COR-L47 (cell line): Measurements from ENCODE around the gene ASTN1.
A peak's percentile ranks its signal among the peaks of the same experiment; 100 is the strongest.

Experiments used
- DNase-seq: peaks from one replicate; lab custom pipeline; 2025; lab: John Stamatoyannopoulos, UW

ASTN1 gene

DNA sequence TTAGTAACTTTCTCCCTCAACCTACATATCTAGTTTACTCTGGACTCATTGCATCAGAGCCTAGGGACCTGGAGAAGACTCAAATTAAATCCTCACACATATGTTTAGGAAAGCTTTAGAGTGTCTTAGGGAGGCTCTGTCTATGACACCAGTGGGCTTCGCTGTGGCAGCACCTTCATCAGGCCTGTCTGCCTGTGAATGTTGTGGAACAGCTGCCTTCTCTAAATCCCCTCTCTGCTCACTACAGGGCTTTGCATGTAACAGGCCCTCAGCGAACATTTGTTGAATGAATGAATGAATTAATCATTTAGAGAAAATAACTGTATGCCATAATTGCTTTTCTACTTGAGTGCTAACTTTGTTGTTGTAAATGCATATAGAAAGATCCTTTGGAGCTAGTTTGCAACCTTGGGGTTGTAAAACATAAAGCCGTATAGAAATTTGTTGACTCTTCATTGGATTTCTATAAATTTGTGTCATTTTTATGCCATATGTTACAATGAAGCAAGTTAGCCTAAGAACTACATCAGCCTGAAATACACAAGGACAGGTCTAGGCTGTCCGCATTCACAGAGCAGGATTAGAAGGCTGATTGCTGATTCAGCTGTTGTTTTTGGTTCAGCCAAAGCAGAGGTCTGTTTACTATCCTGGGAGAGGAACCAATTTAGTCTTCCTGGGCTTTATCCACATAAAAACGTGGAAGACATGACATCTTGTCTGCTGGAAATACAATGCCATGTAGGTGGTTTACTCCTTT is 238.0 kb downstream of the ASTN1 start:
- no peak for DNase-seq

DNA sequence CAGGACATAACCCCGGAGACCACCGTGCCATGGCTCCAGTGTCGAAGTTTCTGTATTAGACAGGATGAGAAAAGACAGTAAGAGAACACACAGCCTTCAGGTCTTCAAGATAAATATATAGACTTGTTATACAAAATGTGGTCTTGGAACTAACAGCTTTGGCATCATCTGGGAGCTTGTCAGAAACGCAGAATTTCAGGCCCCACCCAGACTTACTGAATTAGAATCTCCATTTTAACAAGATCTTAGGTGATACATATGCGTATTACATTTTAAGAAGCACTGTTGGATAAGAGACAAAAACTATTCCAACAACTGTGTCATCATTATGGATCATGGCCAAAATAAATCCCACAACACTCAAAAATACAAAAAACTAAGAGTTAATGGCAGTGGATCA is 239.3 kb downstream of the ASTN1 start:
- DNase-seq, result no peak

DNA sequence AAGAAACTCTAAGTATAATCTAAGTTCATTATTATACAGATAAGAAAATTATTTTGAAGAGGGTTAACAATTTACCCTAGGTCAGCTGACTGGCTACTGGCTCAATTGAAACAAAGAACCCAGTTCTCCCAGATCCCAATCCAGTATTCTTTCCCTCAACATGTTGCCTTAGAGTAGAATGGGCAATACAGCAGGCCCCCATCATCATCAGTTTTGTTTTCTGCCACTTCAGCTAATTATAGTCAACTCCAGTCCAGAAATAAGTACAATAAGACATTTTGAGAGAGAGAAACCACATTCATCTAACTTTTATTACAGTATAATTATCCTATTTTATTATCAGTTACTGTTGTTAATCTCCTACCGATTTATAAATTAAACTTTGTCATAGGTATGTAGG is 241.2 kb downstream of the ASTN1 start:
- no peak for DNase-seq

DNA sequence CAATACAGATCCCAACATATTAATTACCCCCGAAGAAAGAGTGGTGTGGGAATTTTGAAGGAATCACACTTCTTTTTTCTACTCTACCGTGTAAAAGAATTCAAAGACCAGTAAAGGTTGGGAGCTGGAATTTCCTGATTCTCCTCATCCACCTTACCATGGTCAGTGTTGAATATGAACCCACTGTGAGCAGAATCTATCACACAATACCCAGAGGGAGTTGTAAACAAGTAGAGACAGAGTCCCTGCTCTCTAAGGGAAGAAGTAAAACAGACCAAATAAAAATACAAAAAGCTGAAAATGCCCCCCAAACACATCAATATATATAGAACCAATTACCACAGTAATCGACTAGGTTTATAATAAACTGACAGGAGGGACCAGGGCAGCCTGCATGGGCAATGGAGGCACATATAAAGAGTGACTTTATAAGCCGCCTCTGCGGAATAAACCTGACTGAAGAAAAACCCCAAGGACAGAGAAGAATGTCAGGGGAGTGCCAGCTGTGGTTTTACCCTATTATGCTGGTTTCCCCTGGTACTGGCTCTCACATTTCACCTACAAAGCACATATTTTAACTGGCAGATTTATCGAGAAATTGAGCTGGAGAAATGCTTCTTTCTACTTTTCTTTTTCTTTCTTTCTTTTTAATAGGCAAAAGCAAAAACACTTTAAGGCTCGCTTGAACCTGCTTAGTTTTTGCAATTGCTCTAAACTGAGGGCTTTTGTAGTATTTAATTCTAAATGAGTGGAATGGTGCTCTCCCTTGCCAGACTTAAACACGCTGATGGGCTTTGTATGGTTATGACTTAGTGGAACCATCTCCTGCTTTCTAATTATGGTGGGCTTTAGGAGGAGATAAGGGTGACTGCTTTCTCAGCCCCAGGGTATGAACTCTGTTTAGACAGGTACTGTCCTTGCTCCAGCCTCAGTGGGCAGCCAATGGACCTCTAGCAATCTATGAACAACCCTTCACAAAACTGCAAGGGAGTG is 244.8 kb downstream of the ASTN1 start:
- DNase-seq, result no peak

DNA sequence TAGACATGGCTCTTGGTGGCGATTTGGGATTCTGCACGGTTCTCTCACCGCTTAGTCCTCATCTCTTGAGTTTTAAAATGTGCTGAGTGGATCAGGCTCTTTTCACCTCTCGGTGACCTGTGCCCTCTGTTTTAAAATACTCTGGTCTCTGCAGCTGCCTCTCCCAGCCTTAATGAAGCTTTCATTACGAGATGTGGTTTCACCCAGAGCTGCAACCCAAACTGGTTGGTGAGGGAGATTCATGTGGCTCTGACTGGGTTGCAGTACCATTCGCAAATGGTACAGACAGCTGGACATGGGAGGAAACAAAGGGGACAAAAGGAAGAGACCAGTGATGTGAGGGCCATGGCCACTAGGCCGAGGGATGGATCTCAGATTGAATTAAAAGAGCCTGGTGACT is 258.9 kb downstream of the ASTN1 start:
- DNase-seq, result no peak

DNA sequence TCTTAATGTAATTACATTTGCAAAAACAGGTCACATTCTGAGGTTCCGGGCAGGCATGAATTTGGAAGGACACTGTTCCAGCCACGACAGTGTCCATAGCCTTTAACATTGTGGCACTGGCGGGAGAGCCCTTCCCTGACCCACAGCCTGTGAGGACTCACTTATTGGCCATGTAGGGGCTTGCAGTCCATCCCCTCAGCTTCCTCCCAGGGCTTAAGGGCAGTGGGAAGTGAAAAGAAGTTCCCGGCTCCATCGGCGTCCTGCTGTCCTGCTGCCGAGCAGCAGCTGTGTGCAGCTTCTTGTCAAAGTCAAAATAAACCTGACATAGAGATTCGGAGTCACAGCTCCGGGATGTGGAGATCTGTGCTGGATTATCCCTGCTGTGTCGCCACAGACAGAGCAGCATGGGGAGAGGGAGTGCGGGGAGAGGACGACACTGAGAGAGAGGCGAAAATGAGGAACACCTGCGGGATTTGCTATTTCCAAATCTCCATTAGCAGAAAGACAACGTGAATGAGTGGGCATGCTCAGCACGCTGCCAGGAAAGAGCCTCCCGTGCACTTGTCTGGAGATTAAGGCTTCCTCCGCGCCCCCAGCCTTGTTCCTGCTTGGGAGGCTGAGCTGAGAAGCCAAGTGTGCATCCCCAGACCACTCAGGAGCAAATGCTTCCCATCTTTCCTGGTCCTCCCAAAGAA is 260.3 kb downstream of the ASTN1 start:
- no peak for DNase-seq

DNA sequence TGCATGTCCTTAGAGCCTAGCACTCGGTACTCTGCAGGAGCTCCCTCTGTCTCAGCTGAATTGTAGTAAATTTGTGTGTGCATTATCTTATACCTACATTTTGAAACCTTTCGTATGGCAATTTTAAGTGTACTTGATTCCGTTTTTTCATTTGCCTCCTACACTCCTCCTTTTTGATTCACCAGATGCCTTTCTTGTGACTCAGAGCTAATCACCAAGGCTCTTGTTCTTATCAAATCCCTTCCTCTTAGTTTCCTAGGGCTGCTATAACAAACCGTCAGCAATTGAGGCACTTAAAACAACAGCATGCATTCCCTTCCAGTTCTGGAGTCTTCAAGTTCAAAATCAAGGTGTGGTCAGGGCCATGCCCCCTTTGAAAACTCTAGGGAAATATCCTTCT is 261.0 kb downstream of the ASTN1 start:
- DNase-seq, result no peak

DNA sequence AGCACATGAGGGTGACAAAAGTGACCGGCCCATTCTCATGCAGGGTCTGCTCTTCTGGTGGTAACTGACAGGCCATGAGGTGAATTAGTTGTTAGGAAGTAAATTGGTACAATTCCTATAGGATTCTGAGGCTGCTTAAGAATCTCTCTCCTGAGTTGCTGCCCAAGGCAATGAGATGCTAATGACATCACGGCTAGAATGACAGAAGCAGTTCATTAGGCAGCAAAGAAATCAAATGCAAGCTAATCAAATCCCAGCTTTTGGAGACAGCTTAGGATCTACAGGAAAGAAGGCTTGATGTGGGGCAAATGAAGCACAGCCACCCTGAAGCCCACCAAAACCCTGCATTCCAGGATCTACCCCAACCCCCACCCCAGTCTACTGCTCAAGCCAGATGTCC is 265.2 kb downstream of the ASTN1 start:
- no peak for DNase-seq

DNA sequence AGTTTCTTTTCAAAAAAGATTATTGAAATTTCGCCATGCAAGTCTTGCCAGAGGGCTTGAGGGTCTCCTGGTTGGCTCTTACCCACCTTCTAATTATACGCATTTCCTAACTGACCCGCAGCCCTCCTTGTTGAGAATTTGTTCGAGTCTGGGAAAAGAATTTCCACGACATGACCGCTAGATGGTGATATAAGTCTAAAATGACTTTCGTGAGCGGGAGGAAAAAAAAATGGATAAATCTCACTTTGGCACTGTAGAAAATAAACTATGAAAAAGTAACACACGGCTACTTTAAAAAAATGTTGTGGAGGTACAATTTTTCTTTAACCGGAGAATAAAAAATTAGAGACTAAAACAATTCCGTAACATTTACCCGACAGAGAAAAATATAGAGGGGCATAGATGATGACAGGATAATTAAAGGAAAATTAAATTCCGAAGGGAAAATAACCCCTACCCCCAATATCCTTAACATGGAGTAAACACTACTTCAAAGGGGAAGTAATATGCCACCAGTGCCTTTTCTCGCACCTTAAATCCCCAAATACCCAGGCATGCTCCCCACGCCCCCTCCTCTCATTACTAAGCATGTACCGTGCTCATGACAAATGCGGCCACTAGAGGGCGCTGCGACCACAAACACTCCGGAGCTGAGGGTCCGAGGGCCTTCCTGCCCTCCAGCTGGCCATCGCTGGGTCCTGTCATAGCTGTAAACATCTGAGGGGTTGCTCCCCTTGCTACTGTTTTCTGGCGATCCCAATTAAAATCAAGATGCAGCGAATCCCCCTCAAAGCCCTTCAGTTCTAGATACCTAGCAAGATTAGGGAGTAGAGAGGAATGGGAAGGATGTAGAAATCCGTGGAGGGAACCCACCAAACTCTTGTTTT is 266.9 kb downstream of the ASTN1 start:
- peak; percentile 44 for DNase-seq

DNA sequence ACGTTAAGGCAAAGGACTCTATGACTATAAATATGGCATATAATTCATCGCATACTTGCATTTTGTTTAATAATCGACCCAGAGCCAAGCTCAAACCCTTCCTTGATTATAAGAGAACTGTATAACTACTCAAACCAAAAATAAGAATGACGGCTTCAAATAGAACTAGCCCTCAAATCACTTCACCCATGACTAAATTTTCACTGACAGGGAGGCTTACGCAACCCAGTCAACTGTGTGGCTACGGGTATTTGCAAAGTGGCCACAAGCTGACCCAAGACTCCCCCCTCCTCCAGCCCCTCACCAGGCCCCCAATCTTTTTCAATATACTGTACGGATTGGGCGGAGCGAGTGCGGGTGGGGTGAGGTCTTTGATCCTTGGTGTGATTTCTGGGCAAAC is 268.3 kb downstream of the ASTN1 start:
- DNase-seq, result no peak

DNA sequence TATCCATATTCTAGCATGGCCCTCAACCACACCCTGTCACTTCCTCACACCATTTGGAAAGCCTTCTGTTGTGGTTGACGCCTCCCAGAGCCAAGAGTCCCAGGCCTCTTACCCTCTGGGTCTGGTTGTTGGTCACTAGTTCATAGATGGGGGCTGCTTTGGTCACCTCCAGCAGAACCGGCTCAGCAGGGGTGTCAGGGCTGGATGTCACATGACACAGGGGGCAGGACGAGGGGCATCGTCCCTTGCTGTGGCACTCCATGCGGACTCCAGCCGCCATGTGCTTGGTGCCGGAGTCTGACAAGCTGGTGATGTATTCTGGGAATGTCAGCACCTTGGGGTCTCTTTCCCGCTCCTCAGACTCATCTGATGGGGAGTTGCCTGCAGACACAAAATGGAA is 270.1 kb downstream of the ASTN1 start:
- no peak for DNase-seq

DNA sequence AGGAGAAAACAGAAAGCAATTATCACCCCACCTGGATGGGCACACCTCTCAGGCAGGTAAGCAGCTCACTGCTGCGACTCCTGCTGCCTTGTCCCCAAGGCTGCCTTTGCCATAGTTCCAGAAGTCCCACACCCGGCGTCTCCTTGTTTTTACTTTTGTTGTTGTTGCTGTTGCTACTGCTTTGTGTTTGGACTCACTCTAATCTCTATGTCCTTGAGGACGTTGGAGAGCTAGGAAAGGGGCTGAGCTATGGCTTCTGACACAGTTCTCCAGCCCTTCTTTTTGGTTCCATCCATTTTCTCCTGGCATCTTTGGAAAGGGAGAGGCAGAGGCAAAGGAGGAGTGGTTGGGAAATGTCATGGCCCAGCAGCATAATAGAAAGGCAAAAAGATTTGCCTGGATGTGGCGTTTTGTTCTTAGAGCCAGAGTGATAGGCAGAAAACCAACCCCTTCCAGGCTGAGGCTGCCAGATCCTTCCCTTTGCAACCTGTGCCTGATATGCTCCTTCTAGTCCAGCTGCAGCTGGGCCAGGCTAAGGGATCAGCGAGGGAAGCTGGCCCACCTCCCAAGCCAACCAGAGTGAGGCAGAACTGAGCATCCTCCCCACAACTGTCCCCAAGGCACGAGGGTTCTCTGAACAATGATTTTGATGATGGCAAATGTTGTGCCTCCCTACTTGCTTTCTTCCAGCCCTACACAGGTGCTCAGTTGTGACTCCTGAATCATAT is 270.7 kb downstream of the ASTN1 start:
- DNase-seq, result no peak

DNA sequence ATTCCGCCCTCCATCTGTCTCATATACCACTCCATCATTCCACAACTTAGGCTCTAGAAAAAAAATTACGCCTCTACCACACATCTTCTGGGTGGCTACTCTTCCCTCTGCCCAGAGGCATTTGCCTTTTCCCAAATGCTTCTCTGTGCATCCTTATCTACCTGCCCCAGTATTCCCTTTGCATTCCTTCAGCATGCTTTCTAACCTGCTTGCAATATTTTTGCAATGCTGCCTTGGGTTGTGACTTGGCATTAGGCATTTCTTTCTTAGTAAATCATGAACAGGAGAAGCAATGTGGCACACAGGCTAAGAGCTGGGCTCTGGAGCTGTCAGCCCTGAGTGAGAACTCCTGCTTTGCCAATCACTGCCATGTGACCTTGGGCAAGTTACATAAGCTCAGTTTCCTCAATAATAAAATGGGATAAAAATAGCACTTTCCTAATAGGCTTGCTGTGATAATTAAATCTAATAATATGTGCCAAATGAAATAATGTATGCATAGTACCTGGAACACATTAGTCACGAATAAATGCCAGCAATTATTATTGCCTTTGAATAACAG is 276.0 kb downstream of the ASTN1 start:
- DNase-seq, result no peak

DNA sequence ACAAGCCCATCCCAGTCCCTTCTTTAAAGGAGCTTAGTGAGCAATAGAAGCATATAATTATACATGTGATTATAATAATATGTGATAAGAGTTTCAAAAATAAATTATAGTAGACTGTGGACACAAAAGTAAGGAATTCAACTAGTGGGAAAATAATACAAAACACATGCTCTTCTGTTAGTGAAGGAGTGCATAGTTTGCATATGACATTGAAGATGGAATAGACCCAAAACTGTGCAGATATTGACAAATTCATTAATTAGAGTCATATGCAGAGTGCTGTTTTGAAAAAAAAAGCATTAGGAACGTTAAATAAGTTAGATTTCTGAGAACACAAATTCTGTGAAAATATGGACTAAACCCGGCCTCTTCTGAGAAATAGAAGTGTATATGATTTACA is 278.8 kb downstream of the ASTN1 start:
- DNase-seq, result no peak

DNA sequence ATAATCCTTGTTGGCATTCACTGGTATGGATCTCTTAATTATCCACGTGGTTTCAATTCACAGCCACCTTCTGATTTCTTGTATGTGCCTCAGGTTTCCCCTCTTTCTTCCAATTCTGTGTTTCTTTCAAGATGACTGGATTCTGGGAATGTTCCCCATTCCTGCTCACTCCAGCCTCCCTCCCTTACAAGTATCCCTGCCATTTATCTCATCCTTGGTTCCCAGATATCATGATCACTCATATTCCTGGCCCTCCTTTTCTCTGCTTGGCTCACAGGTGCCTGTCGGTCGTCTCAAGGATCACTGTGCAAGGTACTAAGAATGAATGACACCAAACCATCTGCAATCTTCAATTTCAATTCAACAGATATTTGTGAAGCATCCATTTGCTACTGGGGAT is 279.2 kb downstream of the ASTN1 start:
- no peak for DNase-seq

DNA sequence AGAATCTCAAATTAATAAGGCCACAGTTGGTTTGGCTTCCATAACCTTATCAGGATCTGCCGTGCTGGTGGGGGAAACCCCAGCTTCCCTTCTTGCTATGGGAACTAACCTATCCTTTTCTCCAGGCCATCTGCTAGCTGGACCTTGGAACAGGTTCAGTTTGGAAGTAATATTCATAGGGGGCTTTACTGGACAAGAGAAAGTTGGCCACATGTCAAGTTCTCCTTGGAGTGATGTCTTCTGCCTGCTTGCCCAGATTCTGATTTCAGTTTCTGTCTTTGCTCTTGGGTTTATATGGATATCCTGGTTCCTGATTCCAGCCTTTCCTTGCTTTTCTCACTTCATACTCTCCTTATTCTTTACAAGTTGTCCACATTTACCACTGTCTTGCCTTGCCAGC is 279.6 kb downstream of the ASTN1 start:
- no peak for DNase-seq

DNA sequence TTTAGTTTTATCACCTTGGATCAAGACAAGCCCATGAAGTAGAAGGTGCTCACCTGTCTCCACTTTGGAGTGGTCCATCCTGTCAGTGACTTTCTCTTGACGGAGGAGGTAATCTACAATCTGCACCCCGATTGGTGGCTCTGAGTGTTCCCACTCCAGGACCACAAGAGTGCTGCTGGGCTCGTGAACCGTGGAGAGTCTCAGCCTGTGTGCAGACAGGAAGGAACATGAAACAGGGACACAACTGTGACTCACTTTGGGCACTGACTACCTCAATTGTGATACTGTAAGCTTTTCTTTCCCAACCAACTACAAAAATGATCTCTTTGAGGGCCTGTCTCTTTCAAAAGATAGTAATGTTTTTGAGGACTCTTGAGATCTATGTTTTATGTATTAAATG is 280.2 kb downstream of the ASTN1 start:
- DNase-seq, result no peak

DNA sequence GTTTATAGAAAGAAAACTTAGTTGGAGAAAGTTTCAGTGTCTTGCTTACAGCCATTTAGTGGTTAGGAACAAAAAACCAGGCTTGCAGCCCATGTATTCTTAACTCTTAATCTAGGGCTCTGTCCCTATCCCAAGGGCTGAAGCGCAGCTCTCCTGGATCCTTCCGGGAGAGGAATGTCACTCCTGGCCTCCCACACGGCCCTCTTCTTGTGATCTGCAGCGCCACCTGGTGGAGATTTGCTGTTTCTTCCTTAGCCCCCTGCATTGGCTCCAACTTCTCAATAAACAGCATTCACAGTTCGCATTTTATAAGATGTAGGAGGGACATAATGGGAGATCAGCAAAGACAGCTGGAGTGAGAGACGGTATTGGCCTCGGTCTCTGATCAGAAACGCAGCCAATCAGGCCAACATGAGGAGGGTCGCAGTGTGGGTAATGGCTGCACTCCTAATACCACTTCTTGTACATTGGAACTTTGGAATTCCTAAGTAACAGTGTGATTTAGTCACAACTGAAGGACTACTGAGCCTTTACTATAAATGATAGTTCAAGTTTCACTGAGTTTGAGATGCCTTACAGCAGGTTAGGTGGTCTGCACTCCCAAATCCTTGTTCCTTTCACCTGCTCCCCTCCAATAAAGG is 283.4 kb downstream of the ASTN1 start:
- DNase-seq, result peak; percentile 69

DNA sequence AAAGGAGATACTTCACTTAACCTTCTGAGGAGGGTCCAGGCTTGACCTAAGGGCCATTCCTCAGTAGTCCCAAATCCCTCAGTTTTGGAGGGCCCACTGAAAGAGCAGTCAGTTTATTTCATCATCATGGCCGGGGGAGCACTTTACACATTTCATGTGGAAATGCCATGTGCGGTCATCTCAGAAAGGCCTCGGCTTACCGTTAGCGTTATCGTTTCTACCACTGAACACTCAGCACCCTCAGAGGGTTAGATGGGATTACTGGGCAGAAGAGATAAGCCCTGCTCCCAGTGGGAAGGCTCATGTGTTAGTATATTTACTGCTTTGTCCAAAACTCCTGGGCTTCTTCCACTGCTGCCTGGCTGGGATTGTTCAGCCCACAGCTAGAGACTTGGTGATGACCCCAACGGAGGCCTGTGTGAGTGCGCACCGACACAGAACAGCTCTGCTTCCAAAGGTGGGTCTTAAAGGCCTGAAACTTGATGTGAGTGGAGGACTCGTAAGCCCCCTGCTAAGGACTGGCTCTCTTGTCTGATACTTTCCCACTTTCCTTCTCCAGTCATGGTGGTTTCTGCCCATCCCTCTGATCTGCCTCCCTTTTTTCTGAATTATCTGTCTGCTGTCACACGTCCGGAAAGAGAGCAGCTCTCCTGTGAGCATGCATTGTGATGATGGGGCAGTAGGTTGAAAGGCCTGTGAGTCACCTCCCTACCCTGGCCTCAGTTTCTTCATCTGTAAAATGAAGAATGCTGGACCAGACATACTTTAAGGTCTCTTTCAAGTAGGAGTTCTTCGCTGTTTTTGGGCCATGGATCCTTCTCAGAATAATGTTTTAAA is 284.5 kb downstream of the ASTN1 start:
- no peak for DNase-seq
